ENCODE results near the gene ZFP42. TPM values are rescaled to one million over a fixed set of nuclear protein-coding genes. Genes with fewer than 3 reads are reported as not detected.
"Not testable (repeated sequence)": the region's sequence is repeated elsewhere in the genome, so short reads cannot be mapped to it uniquely, and the experiment has no call there.

ZFP42 gene
- total RNA-seq, 3 donors from 2014 or later, result not detected

DNA sequence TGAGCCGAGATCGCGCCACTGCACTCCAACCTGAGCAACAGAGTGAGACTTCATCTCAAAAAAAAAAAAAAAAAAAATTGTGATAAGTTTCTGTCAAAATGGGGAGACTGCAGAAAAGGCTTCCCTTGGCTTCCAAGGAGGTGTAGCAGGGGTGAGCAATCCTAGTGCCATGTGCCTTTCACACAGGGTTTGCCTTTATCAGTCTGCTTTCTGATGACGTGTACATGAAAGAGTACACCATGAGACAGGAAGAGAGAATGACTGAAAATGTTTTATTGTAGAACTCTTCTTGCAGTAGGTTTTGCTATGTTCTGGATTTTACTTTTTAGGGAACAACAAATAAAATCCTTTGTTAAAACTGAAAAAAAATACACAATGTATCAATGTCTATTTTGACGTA, 23.4 kb upstream of the ZFP42 start:
- TF ChIP-seq, protein P1, sequence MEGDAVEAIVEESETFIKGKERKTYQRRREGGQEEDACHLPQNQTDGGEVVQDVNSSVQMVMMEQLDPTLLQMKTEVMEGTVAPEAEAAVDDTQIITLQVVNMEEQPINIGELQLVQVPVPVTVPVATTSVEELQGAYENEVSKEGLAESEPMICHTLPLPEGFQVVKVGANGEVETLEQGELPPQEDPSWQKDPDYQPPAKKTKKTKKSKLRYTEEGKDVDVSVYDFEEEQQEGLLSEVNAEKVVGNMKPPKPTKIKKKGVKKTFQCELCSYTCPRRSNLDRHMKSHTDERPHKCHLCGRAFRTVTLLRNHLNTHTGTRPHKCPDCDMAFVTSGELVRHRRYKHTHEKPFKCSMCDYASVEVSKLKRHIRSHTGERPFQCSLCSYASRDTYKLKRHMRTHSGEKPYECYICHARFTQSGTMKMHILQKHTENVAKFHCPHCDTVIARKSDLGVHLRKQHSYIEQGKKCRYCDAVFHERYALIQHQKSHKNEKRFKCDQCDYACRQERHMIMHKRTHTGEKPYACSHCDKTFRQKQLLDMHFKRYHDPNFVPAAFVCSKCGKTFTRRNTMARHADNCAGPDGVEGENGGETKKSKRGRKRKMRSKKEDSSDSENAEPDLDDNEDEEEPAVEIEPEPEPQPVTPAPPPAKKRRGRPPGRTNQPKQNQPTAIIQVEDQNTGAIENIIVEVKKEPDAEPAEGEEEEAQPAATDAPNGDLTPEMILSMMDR (IDR thresholded peaks at IDR 0.05), result no peak
- Histone ChIP-seq H3K4me1 (ENCODE audit: low read depth) (no peaks in the 10 kb centered on the region), H3K9me3 (no peaks in the 10 kb centered on the region), H3K36me3 (ENCODE audit: low read depth) (no peaks in the 10 kb centered on the region), H3K4me3 (no peak overlapping the region)
- ATAC-seq (no peak), DNase-seq (no peak)
- intact Hi-C loops (cut with DNase I, micrococcal nuclease), result no loop called here

DNA sequence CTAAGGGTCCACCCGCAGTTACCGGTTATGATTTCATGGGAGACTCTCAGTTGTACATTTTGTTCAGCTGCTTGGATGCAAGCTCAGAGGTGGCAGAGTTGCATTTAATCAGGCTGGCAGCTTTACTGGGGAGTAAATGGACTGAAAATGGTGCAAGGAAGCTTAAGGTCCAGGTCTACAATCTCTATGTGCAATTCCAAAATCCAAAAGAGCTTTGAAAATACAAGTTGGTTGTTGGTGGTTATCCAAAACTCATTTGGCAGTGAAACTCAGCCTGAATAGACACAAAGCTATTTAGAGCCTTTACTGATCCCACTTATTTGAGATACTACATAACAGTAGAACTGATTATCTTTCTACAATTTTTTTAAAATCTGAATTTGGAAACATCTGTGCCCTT, 11.8 kb upstream of the ZFP42 start:
- TF ChIP-seq, protein P1 (IDR thresholded peaks at IDR 0.05), result no peak

DNA sequence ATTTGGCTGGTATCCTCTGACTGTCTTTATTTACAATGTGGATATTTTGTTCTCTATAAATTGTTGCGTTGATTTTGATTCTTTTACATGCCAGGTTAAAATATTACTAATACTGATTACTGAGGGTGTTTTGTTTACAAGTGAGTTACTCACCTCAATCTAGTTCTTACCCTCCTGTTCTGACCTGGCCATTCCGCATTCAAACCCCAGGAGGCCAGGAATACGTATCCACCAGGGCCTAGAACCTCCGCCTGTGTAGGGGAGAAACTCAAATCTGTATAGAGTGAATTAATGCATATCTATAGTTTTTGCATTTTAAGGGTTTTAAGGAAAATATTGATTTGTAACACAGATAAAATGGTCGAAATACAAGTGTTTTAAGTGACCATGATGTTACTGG, 2.6 kb upstream of the ZFP42 start:
- H3K4me1 ChIP-seq (ENCODE audit: low read depth), result no peaks in the 10 kb centered on the region
- H3K36me3 ChIP-seq (ENCODE audit: low read depth), result no peaks in the 10 kb centered on the region
- intact Hi-C loops (cut with DNase I, micrococcal nuclease), result no loop called here
- no peak overlapping the region for H3K4me3 ChIP-seq
- no peaks in the 10 kb centered on the region for H3K9me3 ChIP-seq
- ATAC-seq, result no peak
- no peak for DNase-seq
- TF ChIP-seq, protein P1 (IDR thresholded peaks at IDR 0.05), result no peak

More for the DNA sequence above, 11.8 kb upstream of the ZFP42 start:
- intact Hi-C loops (cut with DNase I, micrococcal nuclease), result no loop called here
- DNase-seq (no peak), ATAC-seq (no peak)
- H3K4me1 ChIP-seq (ENCODE audit: low read depth), result no peaks in the 10 kb centered on the region
- H3K9me3 ChIP-seq, result no peaks in the 10 kb centered on the region
- H3K36me3 ChIP-seq (ENCODE audit: low read depth), result no peaks in the 10 kb centered on the region
- H3K4me3 ChIP-seq, result no peak overlapping the region

DNA sequence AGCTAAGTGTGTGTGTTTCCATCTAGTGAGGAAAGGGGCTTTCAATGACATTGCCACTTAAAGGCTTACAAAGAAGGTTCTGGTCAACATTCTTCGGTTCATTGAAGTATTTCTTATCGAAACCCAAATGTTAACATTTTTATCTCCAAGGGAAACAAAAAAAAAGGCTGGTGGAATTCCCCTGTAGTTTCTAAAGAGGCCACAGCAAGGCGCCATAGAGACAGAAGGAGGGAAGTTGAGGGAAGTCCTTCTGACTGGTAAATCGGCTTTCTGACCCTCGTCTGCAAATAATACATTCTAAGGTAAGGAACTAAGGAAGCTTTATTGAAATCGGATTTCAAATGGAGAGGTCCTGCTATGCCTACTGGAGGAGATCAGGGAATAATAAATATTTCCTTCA, 1.7 kb upstream of the ZFP42 start:
- Histone ChIP-seq H3K9me3 (no peaks in the 10 kb centered on the region), H3K36me3 (ENCODE audit: low read depth) (no peaks in the 10 kb centered on the region), H3K4me3 (no peak overlapping the region), H3K4me1 (ENCODE audit: low read depth) (no peaks in the 10 kb centered on the region)
- intact Hi-C loops (cut with DNase I, micrococcal nuclease), result no loop called here
- TF ChIP-seq, protein P1 (IDR thresholded peaks at IDR 0.05), result no peak
- no peak for DNase-seq
- no peak for ATAC-seq

DNA sequence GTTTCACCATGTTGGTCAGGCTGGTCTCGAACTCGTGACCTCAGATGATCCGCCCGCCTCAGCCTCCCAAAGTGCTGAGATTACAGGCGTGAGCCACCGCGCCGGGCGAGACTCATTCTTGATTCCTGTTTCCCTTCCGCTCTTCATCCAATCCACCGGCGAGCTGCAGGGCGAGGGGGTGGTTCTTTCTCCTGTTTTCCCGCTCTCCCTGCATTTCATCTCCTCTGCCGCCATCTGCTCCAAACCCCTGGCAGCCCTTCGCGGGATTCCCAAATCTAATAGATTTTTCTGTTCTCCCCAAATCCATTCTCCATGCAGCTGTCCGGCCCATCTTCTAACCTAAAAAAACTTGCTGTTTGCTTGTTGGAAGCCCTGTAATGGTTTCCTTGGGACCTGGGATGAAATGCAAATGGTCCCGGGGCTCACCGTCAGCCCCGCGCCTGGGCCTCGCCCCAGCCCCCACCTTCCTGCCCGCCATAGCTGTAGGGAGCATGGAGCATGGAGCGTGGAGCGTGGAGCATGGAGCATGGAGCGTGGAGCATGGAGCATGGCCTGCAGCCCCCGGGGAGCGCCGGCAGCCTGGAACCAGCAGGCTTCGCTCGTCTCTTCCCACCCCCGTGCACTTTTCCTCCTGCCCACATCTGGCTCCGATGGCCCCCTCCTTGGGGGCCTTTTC, 1.1 kb downstream of the ZFP42 start:
- intact Hi-C loops (cut with DNase I, micrococcal nuclease), result no loop called here
- Histone ChIP-seq H3K9me3 (no peaks in the 10 kb centered on the region), H3K4me3 (no peak overlapping the region), H3K4me1 (ENCODE audit: low read depth) (no peaks in the 10 kb centered on the region), H3K36me3 (ENCODE audit: low read depth) (no peaks in the 10 kb centered on the region)
- TF ChIP-seq, protein P1 (IDR thresholded peaks at IDR 0.05), result no peak
- DNase-seq (no peak), ATAC-seq (no peak)

DNA sequence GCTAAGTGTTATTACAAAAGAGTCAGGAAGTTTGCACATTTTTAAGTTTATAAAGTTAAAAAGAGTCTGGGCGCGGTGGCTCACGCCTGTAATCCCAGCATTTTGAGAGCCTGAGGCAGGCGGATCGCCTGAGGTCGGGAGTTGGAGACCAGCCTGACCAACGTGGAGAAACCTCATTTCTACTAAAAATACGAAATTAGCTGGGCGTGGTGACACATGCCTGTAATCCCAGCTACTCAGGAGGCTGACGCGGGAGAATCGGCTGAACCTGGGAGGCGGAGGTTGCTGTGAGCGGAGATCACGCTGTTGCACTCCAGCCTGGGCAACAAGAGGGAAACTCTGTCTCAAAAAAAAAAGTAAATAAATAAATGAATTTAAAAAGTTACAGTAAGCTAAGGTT, 2.4 kb downstream of the ZFP42 start:
- intact Hi-C loops (cut with DNase I, micrococcal nuclease); H3K9me3 ChIP-seq; H3K36me3 ChIP-seq (ENCODE audit: low read depth); H3K4me1 ChIP-seq (ENCODE audit: low read depth); DNase-seq; ATAC-seq; H3K4me3 ChIP-seq: not testable (repeated sequence)
